Type B pancreatic cell (in vitro differentiated cells): ENCODE results near the gene SLC35F3. TPM values are rescaled to one million over a fixed set of nuclear protein-coding genes. Genes with fewer than 3 reads are reported as not detected.

Experiments
- DNase-seq: peaks from one replicate; pipeline ENCODE4 v3.0.0; 2021; ENCODE audit warnings: mixed read lengths; ENCODE audit not compliant: unreplicated experiment; ENCODE audit errors: extremely low spot score
- H3K27ac Mint-ChIP-seq: 2 replicates; pipeline ENCODE4 v1.8.0; 2021; ENCODE audit warnings: mild to moderate bottlenecking, mixed read lengths
- H3K27me3 Mint-ChIP-seq: 2 replicates; pipeline ENCODE4 v1.8.0; 2021; ENCODE audit warnings: mixed read lengths
- H3K36me3 Mint-ChIP-seq: 2 replicates; pipeline ENCODE4 v1.8.0; 2021; ENCODE audit warnings: mixed read lengths
- H3K4me1 Mint-ChIP-seq: one replicate; pipeline ENCODE4 v1.8.0; 2021; ENCODE audit warnings: mixed read lengths; ENCODE audit not compliant: unreplicated experiment
- H3K4me3 Mint-ChIP-seq: 2 replicates; pipeline ENCODE4 v1.8.0; 2021; ENCODE audit warnings: mild to moderate bottlenecking, mixed read lengths
- H3K9me3 Mint-ChIP-seq: 2 replicates; pipeline ENCODE4 v1.8.0; 2021; ENCODE audit warnings: mixed read lengths
- CTCF ChIP-seq: fragments of 200-600 bp; sonication (generic); conservative IDR thresholded peaks from 2 replicates; pipeline ENCODE4 v1.5.0; 2021; ENCODE audit warnings: antibody characterized with exemption, mild to moderate bottlenecking
- total RNA-seq: library from RNA; stranded (reverse); gene quantifications from 2 replicates; pipeline ENCODE4 v1.2.1, GENCODE V29; 2021; ENCODE audit warnings: low replicate concordance

Gene SLC35F3
- total RNA-seq, 1 donor from 2014 or later = 2.1 TPM

- Mint-ChIP-seq H3K9me3 (no peaks in the 10 kb centered on the region), H3K4me1 (no peaks in the 10 kb centered on the region), H3K4me3 (no peak overlapping the region), H3K36me3 (no peaks in the 10 kb centered on the region), H3K27ac (no peak overlapping the region), H3K27me3 (peaks cover 53% of the 10 kb centered on the region)
- no peak for DNase-seq
- TF ChIP-seq CTCF = no peak
These were observed 8.0 kb downstream of the SLC35F3 start for GRCh38 chr1:233912447-233912846.

DNA sequence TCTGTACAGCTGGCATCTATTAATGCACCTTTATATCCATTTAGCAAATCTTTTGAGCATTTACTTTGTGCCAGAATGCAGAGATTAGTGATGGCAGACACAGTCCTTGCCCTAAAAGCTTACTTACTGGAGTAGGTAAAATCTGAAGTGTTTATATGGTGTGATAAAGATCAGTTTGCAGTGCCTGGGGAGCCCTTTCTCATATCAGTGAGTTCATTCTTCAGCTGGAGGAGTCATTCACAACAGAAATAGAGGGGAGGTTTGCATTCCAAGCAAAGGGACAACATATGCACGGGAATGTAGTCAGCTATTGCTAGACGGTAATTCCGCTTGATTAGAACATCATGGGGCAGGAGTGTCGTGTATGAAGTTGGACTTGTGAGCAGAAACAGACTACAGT is 8.4 kb downstream of the SLC35F3 start:
- H3K36me3 Mint-ChIP-seq = no peaks in the 10 kb centered on the region
- H3K4me1 Mint-ChIP-seq = no peaks in the 10 kb centered on the region
- peaks cover 52% of the 10 kb centered on the region for H3K27me3 Mint-ChIP-seq
- H3K4me3 Mint-ChIP-seq = no peak overlapping the region
- no peak for DNase-seq
- no peak for TF ChIP-seq CTCF
- no peaks in the 10 kb centered on the region for H3K9me3 Mint-ChIP-seq
- no peak overlapping the region for H3K27ac Mint-ChIP-seq

GRCh38 chr1:233916706-233917105 is 12.2 kb downstream of the SLC35F3 start:
- no peak overlapping the region for H3K27ac Mint-ChIP-seq
- no peak for DNase-seq
- H3K4me1 Mint-ChIP-seq = no peaks in the 10 kb centered on the region
- peaks cover 35% of the 10 kb centered on the region for H3K27me3 Mint-ChIP-seq
- H3K36me3 Mint-ChIP-seq = no peaks in the 10 kb centered on the region
- no peaks in the 10 kb centered on the region for H3K9me3 Mint-ChIP-seq
- H3K4me3 Mint-ChIP-seq = no peak overlapping the region
- TF ChIP-seq CTCF = no peak

- H3K27ac Mint-ChIP-seq = no peak overlapping the region
- H3K9me3 Mint-ChIP-seq = no peaks in the 10 kb centered on the region
- TF ChIP-seq CTCF = no peak
- H3K4me3 Mint-ChIP-seq = no peak overlapping the region
- no peaks in the 10 kb centered on the region for H3K36me3 Mint-ChIP-seq
- no peak for DNase-seq
- H3K27me3 Mint-ChIP-seq = peaks cover 23% of the 10 kb centered on the region
- no peaks in the 10 kb centered on the region for H3K4me1 Mint-ChIP-seq
These were observed 15.3 kb downstream of the SLC35F3 start for GRCh38 chr1:233919786-233920185.

GRCh38 chr1:233928123-233928522 is 23.6 kb downstream of the SLC35F3 start:
- Mint-ChIP-seq H3K36me3 (no peaks in the 10 kb centered on the region), H3K4me1 (no peaks in the 10 kb centered on the region), H3K9me3 (peaks cover 4% of the 10 kb centered on the region), H3K4me3 (no peak overlapping the region), H3K27ac (no peak overlapping the region), H3K27me3 (peaks cover 18% of the 10 kb centered on the region)
- TF ChIP-seq CTCF = no peak
- DNase-seq = no peak

- Mint-ChIP-seq H3K4me1 (no peaks in the 10 kb centered on the region), H3K36me3 (no peaks in the 10 kb centered on the region), H3K27me3 (peaks cover 17% of the 10 kb centered on the region), H3K27ac (no peak overlapping the region), H3K4me3 (no peak overlapping the region), H3K9me3 (peaks cover 4% of the 10 kb centered on the region)
- no peak for TF ChIP-seq CTCF
- no peak for DNase-seq
These were observed 28.9 kb downstream of the SLC35F3 start for GRCh38 chr1:233933339-233933738.
